Measurements from ENCODE around the gene SMG6.
A peak's percentile ranks its signal among the peaks of the same experiment; 100 is the strongest.
"Not testable (repeated sequence)": the region's sequence is repeated elsewhere in the genome, so short reads cannot be mapped to it uniquely, and the experiment has no call there.

The SMG6 gene

GRCh38 chr17:2309338-2310154 lies 6.0 kb upstream of the SMG6 start:
- H3K4me3 ChIP-seq (ENCODE audit: low read depth, low read length) = no peak overlapping the region

GRCh38 chr17:2304931-2305330 lies 1.3 kb upstream of the SMG6 start:
- no peak overlapping the region for H3K4me3 ChIP-seq (ENCODE audit: low read depth, low read length)

- H3K4me3 ChIP-seq (ENCODE audit: low read depth, low read length) = peak overlapping the region; percentile 88
These were observed 794 bp downstream of the SMG6 start for GRCh38 chr17:2302778-2303203.

- no peak overlapping the region for H3K4me3 ChIP-seq (ENCODE audit: low read depth, low read length)
These were observed 3.8 kb downstream of the SMG6 start for GRCh38 chr17:2299756-2300155.

- H3K4me3 ChIP-seq (ENCODE audit: low read depth, low read length) = no peak overlapping the region
These were observed 4.4 kb downstream of the SMG6 start for GRCh38 chr17:2299136-2299535.

GRCh38 chr17:2297023-2297422 lies 6.6 kb downstream of the SMG6 start:
- no peak overlapping the region for H3K4me3 ChIP-seq (ENCODE audit: low read depth, low read length)

- no peak overlapping the region for H3K4me3 ChIP-seq (ENCODE audit: low read depth, low read length)
These were observed 8.0 kb downstream of the SMG6 start for GRCh38 chr17:2295575-2295974.

- no peak overlapping the region for H3K4me3 ChIP-seq (ENCODE audit: low read depth, low read length)
These were observed 11.5 kb downstream of the SMG6 start for GRCh38 chr17:2292100-2292499.

- no peak overlapping the region for H3K4me3 ChIP-seq (ENCODE audit: low read depth, low read length)
These were observed 13.6 kb downstream of the SMG6 start for GRCh38 chr17:2289878-2290478.

GRCh38 chr17:2283302-2283701 lies 20.3 kb downstream of the SMG6 start:
- no peak overlapping the region for H3K4me3 ChIP-seq (ENCODE audit: low read depth, low read length)

- H3K4me3 ChIP-seq (ENCODE audit: low read depth, low read length) = no peak overlapping the region
These were observed 21.2 kb downstream of the SMG6 start for GRCh38 chr17:2282297-2282873.

- H3K4me3 ChIP-seq (ENCODE audit: low read depth, low read length) = no peak overlapping the region
These were observed 23.9 kb downstream of the SMG6 start for GRCh38 chr17:2279707-2280106.

- no peak overlapping the region for H3K4me3 ChIP-seq (ENCODE audit: low read depth, low read length)
These were observed 26.0 kb downstream of the SMG6 start for GRCh38 chr17:2277429-2278170.

- H3K4me3 ChIP-seq (ENCODE audit: low read depth, low read length) = no peak overlapping the region
These were observed 27.9 kb downstream of the SMG6 start for GRCh38 chr17:2275722-2276121.

- H3K4me3 ChIP-seq (ENCODE audit: low read depth, low read length) = no peak overlapping the region
These were observed 29.2 kb downstream of the SMG6 start for GRCh38 chr17:2274414-2274813.

- no peak overlapping the region for H3K4me3 ChIP-seq (ENCODE audit: low read depth, low read length)
These were observed 31.4 kb downstream of the SMG6 start for GRCh38 chr17:2271985-2272702.

- no peak overlapping the region for H3K4me3 ChIP-seq (ENCODE audit: low read depth, low read length)
These were observed 36.2 kb downstream of the SMG6 start for GRCh38 chr17:2267354-2267753.

- no peak overlapping the region for H3K4me3 ChIP-seq (ENCODE audit: low read depth, low read length)
These were observed 36.7 kb downstream of the SMG6 start for GRCh38 chr17:2266865-2267228.

GRCh38 chr17:2266045-2266864 lies 37.3 kb downstream of the SMG6 start:
- no peak overlapping the region for H3K4me3 ChIP-seq (ENCODE audit: low read depth, low read length)

- H3K4me3 ChIP-seq (ENCODE audit: low read depth, low read length) = not testable (repeated sequence)
These were observed 38.4 kb downstream of the SMG6 start for GRCh38 chr17:2265166-2265565.
